ENCODE measurements around the gene ZMYND12. TPM values are rescaled to one million over a fixed set of nuclear protein-coding genes. Genes with fewer than 3 reads are reported as not detected.

The ZMYND12 gene
- total RNA-seq, 1 experiment from 2014 or later: not detected

- no peaks in the 10 kb centered on the region for H4K20me1 ChIP-seq (ENCODE audit: low read length)
- no peak overlapping the region for H3K9ac ChIP-seq (ENCODE audit: low read length)
- H3K4me2 ChIP-seq (ENCODE audit: low read length): no peak overlapping the region
- intact Hi-C loops (cut with micrococcal nuclease): no loop called here
- DNase-seq: peak; percentile 43
- CTCF ChIA-PET: no interaction called here
- H3K79me2 ChIP-seq (ENCODE audit: low read length): peaks cover 17% of the 10 kb centered on the region
- no peaks in the 10 kb centered on the region for H3K27me3 ChIP-seq (ENCODE audit: low read length)
- H3K4me3 ChIP-seq (ENCODE audit: low read length): no peak overlapping the region
- TF ChIP-seq CTCF (conservative IDR thresholded peaks at IDR 0.05; ENCODE audit: low read depth, low read length) (no peak), EZH2phosphoT487 (IDR thresholded peaks at IDR 0.05; ENCODE audit: borderline replicate concordance, low read length) (no peak), EZH2 (IDR thresholded peaks at IDR 0.05; ENCODE audit: low read length, unreplicated experiment) (no peak)
- no peaks in the 10 kb centered on the region for H3F3A ChIP-seq (ENCODE audit: low read length, unreplicated experiment)
- BruUV-seq (replicated peaks): no TSS peak
- POLR2A ChIA-PET (ENCODE audit: unreplicated experiment): no interaction called here
- no peaks in the 10 kb centered on the region for H3K9me2 ChIP-seq (replicated peaks; ENCODE audit: low read length)
- H3K9me3 ChIP-seq (ENCODE audit: low read length): no peaks in the 10 kb centered on the region
- no peak overlapping the region for H3K27ac ChIP-seq (ENCODE audit: low read length)
- H3K4me1 ChIP-seq (ENCODE audit: insufficient read depth, low read length): peaks cover 27% of the 10 kb centered on the region
- peak; percentile 37 for ATAC-seq
- no peak overlapping the region for H2AFZ ChIP-seq (ENCODE audit: low read length)
- no peaks in the 10 kb centered on the region; the same call in 1 of the 2 replicates for H3K36me3 ChIP-seq (ENCODE audit: low read depth, low read length)
Observed at GRCh38 chr1:42453386-42453785, 2.4 kb downstream of the ZMYND12 start.

GRCh38 chr1:42450061-42450460 lies 5.8 kb downstream of the ZMYND12 start:
- ChIA-PET POLR2A (ENCODE audit: unreplicated experiment) (no interaction called here), CTCF (no interaction called here)
- peaks cover 7% of the 10 kb centered on the region for H3K4me1 ChIP-seq (ENCODE audit: insufficient read depth, low read length)
- intact Hi-C loops (cut with micrococcal nuclease): no loop called here
- no peaks in the 10 kb centered on the region for H4K20me1 ChIP-seq (ENCODE audit: low read length)
- TF ChIP-seq CTCF (conservative IDR thresholded peaks at IDR 0.05; ENCODE audit: low read depth, low read length): no peak
- TF ChIP-seq EZH2 (IDR thresholded peaks at IDR 0.05; ENCODE audit: low read length, unreplicated experiment): no peak
- no peak for TF ChIP-seq EZH2phosphoT487 (IDR thresholded peaks at IDR 0.05; ENCODE audit: borderline replicate concordance, low read length)
- H2AFZ ChIP-seq (ENCODE audit: low read length): no peak overlapping the region
- H3K36me3 ChIP-seq (ENCODE audit: low read depth, low read length): no peaks in the 10 kb centered on the region
- no peak overlapping the region for H3K4me3 ChIP-seq (ENCODE audit: low read length)
- H3K27me3 ChIP-seq (ENCODE audit: low read length): no peaks in the 10 kb centered on the region
- DNase-seq (no peak), ATAC-seq (no peak)
- H3K27ac ChIP-seq (ENCODE audit: low read length): no peak overlapping the region
- no peak overlapping the region for H3K4me2 ChIP-seq (ENCODE audit: low read length)
- BruUV-seq (replicated peaks): no TSS peak
- H3K9me3 ChIP-seq (ENCODE audit: low read length): no peaks in the 10 kb centered on the region
- no peak overlapping the region for H3K9ac ChIP-seq (ENCODE audit: low read length)
- H3K9me2 ChIP-seq (replicated peaks; ENCODE audit: low read length): no peaks in the 10 kb centered on the region
- H3F3A ChIP-seq (ENCODE audit: low read length, unreplicated experiment): no peaks in the 10 kb centered on the region
- no peaks in the 10 kb centered on the region for H3K79me2 ChIP-seq (ENCODE audit: low read length)

- no peaks in the 10 kb centered on the region for H3K36me3 ChIP-seq (ENCODE audit: low read depth, low read length)
- H4K20me1 ChIP-seq (ENCODE audit: low read length): no peaks in the 10 kb centered on the region
- no peak overlapping the region for H3K4me2 ChIP-seq (ENCODE audit: low read length)
- ChIA-PET POLR2A (ENCODE audit: unreplicated experiment) (no interaction called here), CTCF (no interaction called here)
- H3F3A ChIP-seq (ENCODE audit: low read length, unreplicated experiment): no peaks in the 10 kb centered on the region
- no peaks in the 10 kb centered on the region for H3K9me2 ChIP-seq (replicated peaks; ENCODE audit: low read length)
- ATAC-seq (no peak), DNase-seq (no peak)
- H3K27me3 ChIP-seq (ENCODE audit: low read length): no peaks in the 10 kb centered on the region
- H3K9ac ChIP-seq (ENCODE audit: low read length): no peak overlapping the region
- intact Hi-C loops (cut with micrococcal nuclease): no loop called here
- no peak overlapping the region for H3K4me3 ChIP-seq (ENCODE audit: low read length)
- H3K27ac ChIP-seq (ENCODE audit: low read length): no peak overlapping the region
- no peak overlapping the region for H2AFZ ChIP-seq (ENCODE audit: low read length)
- H3K9me3 ChIP-seq (ENCODE audit: low read length): no peaks in the 10 kb centered on the region
- H3K79me2 ChIP-seq (ENCODE audit: low read length): no peaks in the 10 kb centered on the region
- BruUV-seq (replicated peaks): no TSS peak
- peaks cover 7% of the 10 kb centered on the region for H3K4me1 ChIP-seq (ENCODE audit: insufficient read depth, low read length)
- TF ChIP-seq CTCF (conservative IDR thresholded peaks at IDR 0.05; ENCODE audit: low read depth, low read length) (no peak), EZH2 (IDR thresholded peaks at IDR 0.05; ENCODE audit: low read length, unreplicated experiment) (no peak), EZH2phosphoT487 (IDR thresholded peaks at IDR 0.05; ENCODE audit: borderline replicate concordance, low read length) (no peak)
Observed at GRCh38 chr1:42449256-42449655, 6.6 kb downstream of the ZMYND12 start.
